Measurements from ENCODE around the gene PUSL1. TPM values are rescaled to one million over a fixed set of nuclear protein-coding genes. Genes with fewer than 3 reads are reported as not detected.

PUSL1 gene
- total RNA-seq, 2 experiments from 2014 or later: 23.9 to 25.4 TPM

DNA sequence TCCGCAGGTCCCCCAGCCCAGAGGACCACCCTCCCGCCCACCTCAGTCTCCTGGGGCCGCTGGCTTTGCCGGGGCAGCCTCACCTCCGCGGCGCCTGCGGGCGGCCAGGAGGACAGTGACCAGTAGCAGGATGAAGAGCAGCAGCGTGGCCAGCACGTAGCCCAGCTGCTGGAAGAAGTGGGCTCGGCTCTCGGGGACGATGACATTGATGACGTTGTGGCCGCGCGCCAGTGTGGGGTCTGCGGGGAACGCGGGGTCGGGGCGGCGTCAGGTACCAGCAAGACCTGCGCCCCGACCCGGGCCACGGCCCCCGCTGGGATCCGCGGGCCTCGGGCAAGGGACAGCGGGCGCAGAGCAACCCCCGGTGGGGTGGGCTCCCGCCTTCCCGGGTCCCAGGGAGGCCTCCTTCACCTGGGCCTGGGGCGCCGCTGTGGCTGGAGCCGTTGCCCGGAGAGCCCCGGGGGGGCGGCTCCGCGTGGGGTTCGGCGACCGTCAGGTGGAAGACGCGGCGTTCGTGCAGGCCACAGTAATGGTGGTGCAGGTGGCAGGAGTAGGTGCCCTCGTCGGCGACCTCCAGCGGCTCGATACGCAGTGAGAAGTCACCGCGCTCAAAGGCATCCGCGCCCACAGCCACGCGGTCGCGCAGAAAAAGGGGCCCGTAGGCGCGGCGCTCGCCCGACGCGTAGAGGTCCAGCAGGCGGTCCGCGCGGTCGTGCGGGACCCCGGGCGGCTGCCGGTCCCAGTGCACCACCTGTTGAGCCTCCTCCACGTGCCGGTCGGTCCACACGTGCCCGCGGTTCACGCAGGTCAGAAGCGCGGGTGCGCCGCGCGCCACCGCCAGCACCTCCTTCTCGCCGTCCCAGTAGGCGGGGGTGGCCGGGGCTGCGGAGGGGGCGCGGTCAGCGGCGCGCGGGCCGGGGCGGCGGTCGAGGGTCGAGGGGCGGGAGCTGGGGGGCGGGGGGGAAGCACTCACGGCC, 46.2 kb downstream of the PUSL1 start:
- no peaks in the 10 kb centered on the region for H3K36me3 Mint-ChIP-seq (ENCODE audit: low read depth)
- CTCF ChIA-PET: interaction anchor here (0.6 to 3.8 kb wide), 3 partner anchors 17 to 96 kb away, joined by 3 to 40 read pairs (median 9); no protein-coding TSS in a partner anchor
- TF ChIP-seq, protein P1, sequence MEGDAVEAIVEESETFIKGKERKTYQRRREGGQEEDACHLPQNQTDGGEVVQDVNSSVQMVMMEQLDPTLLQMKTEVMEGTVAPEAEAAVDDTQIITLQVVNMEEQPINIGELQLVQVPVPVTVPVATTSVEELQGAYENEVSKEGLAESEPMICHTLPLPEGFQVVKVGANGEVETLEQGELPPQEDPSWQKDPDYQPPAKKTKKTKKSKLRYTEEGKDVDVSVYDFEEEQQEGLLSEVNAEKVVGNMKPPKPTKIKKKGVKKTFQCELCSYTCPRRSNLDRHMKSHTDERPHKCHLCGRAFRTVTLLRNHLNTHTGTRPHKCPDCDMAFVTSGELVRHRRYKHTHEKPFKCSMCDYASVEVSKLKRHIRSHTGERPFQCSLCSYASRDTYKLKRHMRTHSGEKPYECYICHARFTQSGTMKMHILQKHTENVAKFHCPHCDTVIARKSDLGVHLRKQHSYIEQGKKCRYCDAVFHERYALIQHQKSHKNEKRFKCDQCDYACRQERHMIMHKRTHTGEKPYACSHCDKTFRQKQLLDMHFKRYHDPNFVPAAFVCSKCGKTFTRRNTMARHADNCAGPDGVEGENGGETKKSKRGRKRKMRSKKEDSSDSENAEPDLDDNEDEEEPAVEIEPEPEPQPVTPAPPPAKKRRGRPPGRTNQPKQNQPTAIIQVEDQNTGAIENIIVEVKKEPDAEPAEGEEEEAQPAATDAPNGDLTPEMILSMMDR (IDR thresholded peaks at IDR 0.05): no peak
- POLR2A ChIA-PET: interaction anchor here (0.6 to 1.1 kb wide), 3 partner anchors 17 to 239 kb away, joined by 3 to 4 read pairs (median 3); partner anchors contain the start of gene C1orf159
- H3K4me3 Mint-ChIP-seq: no peak overlapping the region
- no peak for ATAC-seq
- peaks cover 28% of the 10 kb centered on the region for H3K4me1 Mint-ChIP-seq (ENCODE audit: low read depth)
- DNase-seq: no peak
- intact Hi-C loops (cut with micrococcal nuclease): no loop called here
- no peak overlapping the region for H3K27ac Mint-ChIP-seq
- H3K9me3 Mint-ChIP-seq: no peaks in the 10 kb centered on the region
- H3K27me3 Mint-ChIP-seq: peaks cover 12% of the 10 kb centered on the region

DNA sequence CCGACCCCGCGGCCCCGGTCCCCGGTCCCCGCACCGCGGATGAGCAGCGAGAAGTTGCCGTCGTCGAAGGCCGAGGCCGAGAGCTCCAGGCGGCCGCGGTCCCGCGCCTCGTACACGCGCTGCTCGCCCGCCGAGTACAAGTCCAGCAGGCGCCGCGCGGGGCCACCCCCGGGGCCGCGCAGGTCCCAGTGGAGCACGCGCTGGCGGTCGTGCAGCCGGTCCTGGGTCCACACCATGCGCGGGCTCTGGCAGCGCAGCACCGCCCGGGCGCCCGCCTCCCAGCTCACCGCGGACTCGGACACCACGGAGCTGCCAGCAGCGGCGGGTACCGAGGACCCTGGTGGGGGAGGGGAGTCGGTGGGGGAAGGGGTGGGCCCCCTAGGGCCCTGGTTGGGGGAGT, 47.0 kb downstream of the PUSL1 start:
- Mint-ChIP-seq H3K27me3 (peaks cover 12% of the 10 kb centered on the region), H3K36me3 (ENCODE audit: low read depth) (no peaks in the 10 kb centered on the region), H3K27ac (no peak overlapping the region), H3K4me1 (ENCODE audit: low read depth) (peaks cover 28% of the 10 kb centered on the region), H3K4me3 (no peak overlapping the region), H3K9me3 (no peaks in the 10 kb centered on the region)
- intact Hi-C loops (cut with micrococcal nuclease): no loop called here
- POLR2A ChIA-PET: interaction anchor here (1.1 kb wide), 1 partner anchor 16 kb away, joined by 3 read pairs; no protein-coding TSS in a partner anchor
- TF ChIP-seq, protein P1 (IDR thresholded peaks at IDR 0.05): no peak
- CTCF ChIA-PET: interaction anchor here (1.2 kb wide), 1 partner anchor 16 kb away, joined by 9 read pairs; no protein-coding TSS in a partner anchor
- ATAC-seq: no peak
- DNase-seq: no peak

DNA sequence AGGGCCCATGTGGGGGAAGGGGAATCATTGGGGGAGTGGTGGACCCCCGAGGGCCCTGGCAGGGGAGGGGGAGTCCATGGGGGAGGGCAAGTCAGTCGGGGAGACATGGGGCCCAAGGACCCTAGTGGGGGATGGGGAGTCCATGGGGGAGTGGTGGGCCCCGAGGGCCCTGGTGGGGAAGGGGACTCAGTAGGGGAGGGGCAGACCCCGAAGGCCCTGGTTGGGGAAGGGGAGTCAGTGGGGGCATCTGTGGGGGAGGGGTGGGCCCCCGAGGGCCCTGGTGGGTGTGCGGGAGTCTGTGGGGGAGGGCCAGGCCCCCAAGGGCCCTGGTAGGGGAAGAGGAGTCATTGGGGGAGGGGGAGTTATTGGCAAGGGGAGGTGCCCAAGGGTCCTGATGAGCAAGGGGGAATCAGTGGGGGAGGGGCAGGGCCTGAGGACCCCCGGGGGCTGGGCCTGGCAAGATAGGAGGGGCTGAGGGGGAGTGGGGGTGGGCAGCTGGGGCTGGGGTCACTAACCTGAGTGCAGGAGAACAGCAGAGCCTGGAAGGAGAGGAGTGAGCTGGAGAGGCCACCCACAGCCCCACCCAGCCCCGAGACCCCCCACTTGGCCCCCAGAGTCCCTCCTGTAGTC, 47.9 kb downstream of the PUSL1 start:
- TF ChIP-seq, protein P1 (IDR thresholded peaks at IDR 0.05): no peak
- CTCF ChIA-PET: interaction anchor here (1.2 kb wide), 1 partner anchor 15 kb away, joined by 9 read pairs; no protein-coding TSS in a partner anchor
- H3K9me3 Mint-ChIP-seq: no peaks in the 10 kb centered on the region
- peaks cover 12% of the 10 kb centered on the region for H3K27me3 Mint-ChIP-seq
- H3K36me3 Mint-ChIP-seq (ENCODE audit: low read depth): no peaks in the 10 kb centered on the region
- POLR2A ChIA-PET: interaction anchor here (1.1 to 1.2 kb wide), 2 partner anchors 16 to 19 kb away, joined by 3 read pairs; partner anchors contain the start of gene AURKAIP1
- no peak for ATAC-seq
- H3K4me1 Mint-ChIP-seq (ENCODE audit: low read depth): peaks cover 28% of the 10 kb centered on the region
- H3K27ac Mint-ChIP-seq: no peak overlapping the region
- no peak for DNase-seq
- H3K4me3 Mint-ChIP-seq: no peak overlapping the region
- intact Hi-C loops (cut with micrococcal nuclease): no loop called here

DNA sequence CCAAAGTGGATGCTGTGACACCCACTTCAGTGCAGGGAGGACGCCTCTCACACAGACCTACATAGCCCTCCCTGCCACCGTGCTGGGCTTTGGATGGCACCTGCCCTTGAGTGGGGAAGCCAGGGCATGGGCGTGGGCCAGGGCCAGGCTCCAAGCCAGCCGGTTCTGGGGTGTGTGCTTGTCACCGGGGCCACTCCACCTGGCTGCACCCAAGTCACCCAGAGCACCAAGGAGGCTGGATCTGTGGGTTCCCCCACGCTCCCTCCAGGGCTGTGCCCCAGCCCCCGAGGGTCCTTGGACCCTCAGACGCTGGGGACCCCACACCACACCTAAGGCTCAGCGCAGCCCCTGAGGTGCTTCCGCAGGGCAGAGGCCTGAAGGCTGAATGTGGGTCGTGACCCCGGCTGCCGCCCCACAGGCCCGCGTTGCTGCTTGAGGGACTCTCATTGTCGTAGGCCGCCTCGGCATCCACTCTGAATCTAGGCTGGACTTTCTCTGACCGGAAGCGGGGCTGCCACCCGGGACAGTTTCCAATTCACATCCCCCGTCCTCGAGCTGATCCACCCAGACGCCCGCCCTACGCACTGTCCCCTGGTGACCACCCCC, 48.5 kb downstream of the PUSL1 start:
- peak; percentile 23 for ATAC-seq

More for the DNA sequence above, 48.5 kb downstream of the PUSL1 start:
- no peak for DNase-seq
- no peaks in the 10 kb centered on the region for H3K36me3 Mint-ChIP-seq (ENCODE audit: low read depth)
- H3K4me1 Mint-ChIP-seq (ENCODE audit: low read depth): peaks cover 27% of the 10 kb centered on the region
- peaks cover 12% of the 10 kb centered on the region for H3K27me3 Mint-ChIP-seq
- H3K9me3 Mint-ChIP-seq: no peaks in the 10 kb centered on the region
- no peak overlapping the region for H3K27ac Mint-ChIP-seq
- TF ChIP-seq, protein P1 (IDR thresholded peaks at IDR 0.05): no peak
- POLR2A ChIA-PET: interaction anchor here (1.2 to 2.4 kb wide), 2 partner anchors 14 to 18 kb away, joined by 3 to 10 read pairs; partner anchors contain the start of gene AURKAIP1
- intact Hi-C loops (cut with micrococcal nuclease): no loop called here
- no peak overlapping the region for H3K4me3 Mint-ChIP-seq
- CTCF ChIA-PET: no interaction called here

Measured in activated CD8-positive, alpha-beta T cell treated with anti-CD3 and anti-CD28 coated beads for 36 hours (primary cell).